ENCODE measurements around the gene CPNE5. TPM values are rescaled to one million over a fixed set of nuclear protein-coding genes. Genes with fewer than 3 reads are reported as not detected.

Gene CPNE5
- total RNA-seq, 6 experiments from 2014 or later: 0.12 to 0.84 (median 0.23) TPM

DNA sequence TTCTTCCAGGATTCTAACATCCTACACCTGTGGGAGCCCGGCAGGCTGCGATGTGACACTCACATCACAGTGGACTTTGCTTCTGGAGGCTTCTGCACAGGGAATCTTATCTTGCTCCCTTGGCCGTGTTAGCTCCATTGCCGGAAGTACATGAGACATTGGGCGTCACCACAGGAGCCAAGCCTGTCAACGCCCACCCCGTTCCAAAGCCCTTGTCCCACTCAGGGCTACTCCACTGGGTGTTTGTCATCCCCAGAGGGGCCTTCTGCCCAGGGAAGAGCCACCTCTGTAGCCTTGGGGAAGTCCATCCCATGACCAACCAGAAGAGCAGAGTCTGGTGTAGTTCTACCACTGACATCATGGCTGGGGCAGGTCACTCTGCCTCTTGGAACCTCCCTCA lies 139.9 kb downstream of the CPNE5 start:
- ATAC-seq (no peak), DNase-seq (no peak)
- intact Hi-C loops (cut with DNase I): no loop called here
- Histone ChIP-seq H3K4me3 (no peak overlapping the region), H3K27ac (no peak overlapping the region), H3K36me3 (no peaks in the 10 kb centered on the region), H3K4me1 (no peaks in the 10 kb centered on the region), H3K27me3 (peaks cover 0 to 4% of the 10 kb centered on the region in 2 donors), H3K9me3 (no peaks in the 10 kb centered on the region)
- TF ChIP-seq, protein P1, sequence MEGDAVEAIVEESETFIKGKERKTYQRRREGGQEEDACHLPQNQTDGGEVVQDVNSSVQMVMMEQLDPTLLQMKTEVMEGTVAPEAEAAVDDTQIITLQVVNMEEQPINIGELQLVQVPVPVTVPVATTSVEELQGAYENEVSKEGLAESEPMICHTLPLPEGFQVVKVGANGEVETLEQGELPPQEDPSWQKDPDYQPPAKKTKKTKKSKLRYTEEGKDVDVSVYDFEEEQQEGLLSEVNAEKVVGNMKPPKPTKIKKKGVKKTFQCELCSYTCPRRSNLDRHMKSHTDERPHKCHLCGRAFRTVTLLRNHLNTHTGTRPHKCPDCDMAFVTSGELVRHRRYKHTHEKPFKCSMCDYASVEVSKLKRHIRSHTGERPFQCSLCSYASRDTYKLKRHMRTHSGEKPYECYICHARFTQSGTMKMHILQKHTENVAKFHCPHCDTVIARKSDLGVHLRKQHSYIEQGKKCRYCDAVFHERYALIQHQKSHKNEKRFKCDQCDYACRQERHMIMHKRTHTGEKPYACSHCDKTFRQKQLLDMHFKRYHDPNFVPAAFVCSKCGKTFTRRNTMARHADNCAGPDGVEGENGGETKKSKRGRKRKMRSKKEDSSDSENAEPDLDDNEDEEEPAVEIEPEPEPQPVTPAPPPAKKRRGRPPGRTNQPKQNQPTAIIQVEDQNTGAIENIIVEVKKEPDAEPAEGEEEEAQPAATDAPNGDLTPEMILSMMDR (IDR thresholded peaks at IDR 0.05): no peak
- no peak for TF ChIP-seq POLR2A (IDR thresholded peaks at IDR 0.05)
- WGBS (ENCODE audit: insufficient coverage, low coverage, low lambda C conversion rate, missing lambda C conversion rate): 0% methylated on average over 1 of the region's 7 CpGs

DNA sequence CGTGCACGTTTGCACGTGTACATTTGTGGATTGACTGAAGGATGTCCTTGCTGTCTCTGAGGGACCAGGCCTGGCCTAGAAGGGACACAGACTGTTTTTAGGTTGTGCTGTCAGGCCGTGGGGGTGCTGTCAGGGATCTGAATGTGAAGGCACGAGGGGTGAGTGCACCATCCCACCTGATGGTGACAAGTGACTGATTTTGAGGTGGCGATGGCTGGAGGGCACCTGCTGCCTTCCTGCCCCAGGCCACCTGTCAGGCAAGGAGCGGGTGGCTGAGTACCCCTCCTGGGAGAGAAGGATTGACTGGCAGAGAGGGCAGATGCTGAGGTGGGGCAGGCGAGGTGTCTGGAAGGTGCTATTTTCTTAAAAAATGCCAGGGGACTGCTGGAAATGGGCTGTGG lies 140.4 kb downstream of the CPNE5 start:
- WGBS (ENCODE audit: insufficient coverage, low coverage, low lambda C conversion rate, missing lambda C conversion rate): 57% methylated on average over 6 of the region's 8 CpGs
- intact Hi-C loops (cut with DNase I): no loop called here
- DNase-seq: peak in 1 of 3 donors; percentile 28

DNA sequence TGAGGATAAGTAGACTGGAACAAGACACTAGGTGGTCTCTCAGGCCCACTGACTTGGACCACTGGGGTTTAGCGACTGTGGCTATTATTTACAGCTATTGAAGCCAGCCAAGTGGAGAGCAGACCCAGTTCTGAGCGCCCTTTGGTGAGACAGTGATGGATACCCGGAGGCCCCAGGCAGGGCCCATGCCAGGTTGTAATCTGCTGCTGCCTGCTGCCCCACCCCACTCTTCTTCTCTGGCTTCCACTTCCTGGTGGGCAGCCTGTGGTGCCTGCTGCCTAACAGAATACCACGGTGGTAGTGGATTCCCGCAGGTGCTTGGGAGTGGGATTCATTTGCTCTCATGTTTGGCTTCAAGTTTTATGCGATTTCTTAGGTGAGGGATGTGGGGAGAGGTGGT lies 141.0 kb downstream of the CPNE5 start:
- peaks cover 0 to 4% of the 10 kb centered on the region in 2 donors for H3K27me3 ChIP-seq
- H3K9me3 ChIP-seq: no peaks in the 10 kb centered on the region
- ATAC-seq (no peak), DNase-seq (peak in 1 of 3 donors; percentile 40)
- no peak overlapping the region for H3K4me3 ChIP-seq
- 73% methylated on average over 5 of the region's 6 CpGs for WGBS (ENCODE audit: insufficient coverage, low coverage, low lambda C conversion rate, missing lambda C conversion rate)
- no peak overlapping the region for H3K27ac ChIP-seq
- H3K36me3 ChIP-seq: no peaks in the 10 kb centered on the region
- TF ChIP-seq, protein P1 (IDR thresholded peaks at IDR 0.05): no peak
- TF ChIP-seq POLR2A (IDR thresholded peaks at IDR 0.05): no peak
- intact Hi-C loops (cut with DNase I): no loop called here
- no peaks in the 10 kb centered on the region for H3K4me1 ChIP-seq

More for the DNA sequence above, 140.4 kb downstream of the CPNE5 start:
- Histone ChIP-seq H3K9me3 (no peaks in the 10 kb centered on the region), H3K36me3 (no peaks in the 10 kb centered on the region), H3K4me3 (no peak overlapping the region), H3K4me1 (no peaks in the 10 kb centered on the region), H3K27me3 (peaks cover 0 to 4% of the 10 kb centered on the region in 2 donors), H3K27ac (no peak overlapping the region)
- ATAC-seq: no peak
- no peak for TF ChIP-seq POLR2A (IDR thresholded peaks at IDR 0.05)
- TF ChIP-seq, protein P1 (IDR thresholded peaks at IDR 0.05): no peak

DNA sequence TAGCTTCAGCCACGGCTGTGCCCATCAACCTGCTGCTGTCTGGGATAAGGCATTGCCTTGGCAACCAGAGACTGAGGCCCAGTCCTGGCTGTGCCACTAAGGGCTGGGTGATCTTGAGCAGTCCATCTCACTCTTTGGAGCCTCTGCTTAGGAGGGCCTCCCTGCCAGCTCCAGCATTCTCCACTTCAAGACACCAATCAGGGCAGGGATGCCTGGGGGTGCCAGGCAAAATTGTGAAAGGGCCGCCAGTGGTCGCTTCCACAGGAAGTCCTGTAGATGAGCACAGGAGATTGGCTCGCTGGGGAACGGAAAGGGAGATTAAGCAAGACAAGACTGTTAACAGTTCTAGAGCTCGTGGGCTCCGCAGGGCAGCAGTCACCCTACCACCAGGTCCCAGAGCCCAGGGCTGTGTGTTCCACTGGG lies 141.8 kb downstream of the CPNE5 start, which contains the start of gene RAB44:
Gene RAB44, plus strand, starts transcription at position 346 of the 423 bp plus-strand sequence. CDS start 6,410 bp downstream, outside the sequence.
- Histone ChIP-seq H3K4me1 (no peaks in the 10 kb centered on the region), H3K27me3 (peaks cover 0 to 4% of the 10 kb centered on the region in 2 donors), H3K27ac (no peak within 1 kb of the TSS), H3K9me3 (no peaks in the 10 kb centered on the region), H3K36me3 (no peaks in the 10 kb centered on the region), H3K4me3 (no peak within 1 kb of the TSS)
- no peak for TF ChIP-seq POLR2A (IDR thresholded peaks at IDR 0.05)
- TF ChIP-seq, protein P1 (IDR thresholded peaks at IDR 0.05): no peak
- peak in 2 of 4 donors; percentile 19 to 25 for ATAC-seq
- intact Hi-C loops (cut with DNase I): no loop called here
- WGBS (ENCODE audit: insufficient coverage, low coverage, low lambda C conversion rate, missing lambda C conversion rate): 59% methylated on average over 7 of the region's 7 CpGs
- peak in 1 of 3 donors; percentile 40 for DNase-seq
